HG02623 (cell line): ENCODE measurements around the gene FNDC11.

Experiments
- ATAC-seq: cut with Tn5 transposase; IDR thresholded peaks from one replicate; pipeline ENCODE4 v1.9.1; 2021; ENCODE audit warnings: moderate library complexity; ENCODE audit not compliant: unreplicated experiment

FNDC11 gene

GRCh38 chr20:63539092-63539430, 14.9 kb upstream of the FNDC11 start:
- ATAC-seq = no peak

- ATAC-seq = no peak
These were observed 14.3 kb upstream of the FNDC11 start for GRCh38 chr20:63539441-63540370.

DNA sequence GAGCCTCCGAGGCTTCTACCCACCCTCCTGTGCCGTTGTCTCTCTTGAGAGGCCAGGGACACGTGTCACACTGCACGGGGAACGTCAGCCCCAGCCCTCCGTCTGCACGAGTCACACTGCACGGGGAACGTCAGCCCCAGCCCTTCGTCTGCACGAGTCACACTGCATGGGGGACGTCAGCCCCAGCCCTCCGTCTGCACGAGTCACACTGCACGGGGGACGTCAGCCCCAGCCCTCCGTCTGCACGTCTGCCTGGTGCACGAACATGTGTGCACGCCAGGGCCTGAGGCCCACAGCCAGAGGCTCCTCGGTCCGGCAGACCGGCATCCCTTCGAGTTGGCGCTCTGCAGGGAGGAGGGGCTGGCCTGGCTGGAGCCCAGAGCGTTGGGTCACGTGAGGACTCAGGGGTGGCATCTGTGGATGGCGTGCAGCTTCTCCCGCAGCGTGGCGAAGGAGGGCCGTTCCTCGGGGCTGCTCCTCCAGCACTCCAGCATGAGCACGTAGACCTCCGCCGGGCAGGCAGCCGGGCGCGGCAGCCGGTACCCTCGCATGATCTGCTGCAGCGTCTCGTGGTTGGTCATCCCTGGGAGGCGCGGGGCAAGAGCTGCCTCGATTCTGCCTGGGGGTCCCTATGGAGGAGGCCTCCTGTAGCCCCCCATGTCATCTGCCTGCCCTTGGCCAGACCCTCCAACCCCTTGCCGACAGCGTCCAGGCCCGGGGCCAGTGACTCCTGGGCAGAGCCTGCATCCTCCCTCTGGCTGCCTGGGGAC, 13.4 kb upstream of the FNDC11 start:
- no peak for ATAC-seq

GRCh38 chr20:63541371-63541770, 12.6 kb upstream of the FNDC11 start:
- ATAC-seq = no peak

DNA sequence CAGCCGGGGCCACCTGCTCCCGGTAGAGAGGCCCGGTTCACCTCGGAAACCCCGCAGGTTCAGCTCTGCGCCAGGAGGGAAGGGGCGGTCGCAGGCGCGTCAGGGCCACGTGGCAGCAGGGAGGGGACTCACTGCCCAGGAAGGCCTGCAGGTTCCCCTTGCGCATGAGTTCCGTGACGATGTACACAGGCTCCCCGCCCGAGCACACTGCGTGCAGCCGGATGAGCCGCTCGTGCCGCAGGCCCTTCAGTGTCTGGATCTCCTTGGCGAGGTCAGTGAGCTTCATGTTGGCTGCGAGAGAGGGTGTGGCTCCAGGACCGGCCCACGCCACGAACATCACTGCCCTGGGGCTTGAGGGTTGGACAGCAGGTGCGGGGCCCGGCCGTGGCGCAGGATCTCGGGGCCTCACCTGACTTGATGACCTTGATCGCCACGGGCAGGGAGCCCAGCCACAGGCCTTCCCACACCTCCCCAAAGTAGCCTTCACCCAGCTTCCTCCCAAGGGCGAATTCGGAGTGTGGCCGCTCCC, 11.9 kb upstream of the FNDC11 start:
- no peak for ATAC-seq

- ATAC-seq = no peak
These were observed 11.3 kb upstream of the FNDC11 start for GRCh38 chr20:63542696-63543095.

GRCh38 chr20:63543131-63543530, 10.8 kb upstream of the FNDC11 start:
- no peak for ATAC-seq

DNA sequence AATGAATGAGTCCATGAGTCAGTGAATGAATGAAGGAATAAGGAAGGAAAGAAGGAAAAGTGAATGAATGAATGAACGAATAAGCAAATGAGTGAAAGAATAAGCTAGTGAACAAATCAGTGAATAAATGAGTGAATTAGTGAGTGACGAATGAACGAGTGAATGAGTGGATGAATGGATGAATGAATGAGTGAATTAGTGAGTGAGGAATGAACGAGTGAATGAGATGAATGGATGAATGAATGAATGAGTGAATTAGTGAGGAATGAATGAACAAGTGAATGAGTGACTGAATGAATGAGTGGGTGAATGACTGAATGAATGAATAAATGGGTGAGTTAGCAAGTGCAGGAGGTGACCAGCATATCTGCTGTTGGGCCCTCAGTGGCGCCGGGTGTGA, 10.2 kb upstream of the FNDC11 start:
- no peak for ATAC-seq

GRCh38 chr20:63544241-63544957, 9.6 kb upstream of the FNDC11 start:
- ATAC-seq = no peak

DNA sequence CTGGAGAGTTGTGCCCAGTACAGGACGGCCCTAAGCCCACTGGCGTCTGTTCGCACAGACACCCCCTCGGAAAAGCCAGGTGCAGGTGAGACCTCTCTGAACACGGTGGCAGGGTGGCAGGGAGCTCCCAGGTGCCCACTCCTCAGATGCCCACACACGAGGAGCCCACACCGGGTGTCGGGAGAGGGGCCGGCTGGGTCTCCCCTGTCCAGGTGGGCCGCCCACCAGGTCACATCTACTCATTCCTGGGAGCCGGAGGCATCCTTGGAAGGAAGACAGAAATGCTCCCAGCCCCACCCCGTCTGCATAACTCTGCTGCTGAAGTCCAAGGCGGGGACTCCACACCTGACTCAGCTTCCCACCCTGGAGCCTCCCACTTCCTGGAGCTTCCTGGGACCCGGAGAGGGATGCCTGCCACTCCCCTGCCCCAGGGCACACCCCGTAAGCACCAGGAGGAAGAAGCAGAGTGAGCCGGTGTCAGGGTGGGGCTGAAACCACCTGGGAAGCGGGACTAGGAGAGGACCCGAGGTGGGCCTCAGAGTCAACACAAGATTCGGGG, 8.9 kb upstream of the FNDC11 start:
- no peak for ATAC-seq

- ATAC-seq = no peak
These were observed 8.1 kb upstream of the FNDC11 start for GRCh38 chr20:63545814-63546213.

- no peak for ATAC-seq
These were observed 7.6 kb upstream of the FNDC11 start for GRCh38 chr20:63546256-63546955.

- no peak for ATAC-seq
These were observed 6.8 kb upstream of the FNDC11 start for GRCh38 chr20:63546956-63547724.

DNA sequence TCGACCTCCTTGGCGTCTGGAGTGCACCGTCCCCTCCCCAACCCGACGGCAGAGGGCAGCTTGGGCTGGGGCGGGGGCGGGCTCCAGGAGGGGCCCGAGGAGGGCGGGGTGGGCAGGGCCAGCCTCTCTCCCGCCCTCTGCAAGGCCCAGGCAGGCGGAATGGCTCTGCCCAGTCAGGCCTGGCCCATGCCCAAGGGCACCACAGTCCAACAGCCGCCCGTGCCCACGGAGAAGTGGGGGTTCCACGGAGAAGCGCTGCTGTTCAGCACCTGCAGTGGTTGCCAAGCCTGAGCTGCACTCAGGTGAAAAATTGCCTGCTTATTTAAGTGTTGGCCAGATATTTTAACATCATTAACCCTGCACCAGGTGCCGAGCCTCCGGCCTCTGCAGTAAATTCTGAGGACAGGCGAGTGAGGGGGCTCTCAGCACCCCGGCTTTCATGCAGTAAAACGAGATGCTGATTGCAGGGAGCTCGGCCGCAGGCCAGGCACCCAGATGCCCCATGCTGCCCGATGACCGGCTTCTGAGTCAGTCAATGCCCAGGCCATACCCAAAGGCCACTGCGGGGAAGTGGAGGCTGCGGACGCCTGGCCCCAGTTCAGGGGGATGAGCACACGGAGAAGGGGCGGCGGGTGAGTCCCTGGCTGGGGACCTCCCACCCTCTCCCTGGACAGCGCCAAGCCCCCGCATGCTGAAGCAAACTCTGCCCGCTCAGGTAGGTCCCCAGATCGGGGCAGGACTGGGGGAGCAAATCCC, 6.1 kb upstream of the FNDC11 start, which contains the start of gene SRMS:
Gene SRMS (minus strand): TSS at position 25 of the 756 bp plus-strand sequence. CDS start 286 bp downstream, outside the sequence.
- no peak for ATAC-seq

GRCh38 chr20:63548542-63548941, 5.4 kb upstream of the FNDC11 start:
- ATAC-seq = no peak

DNA sequence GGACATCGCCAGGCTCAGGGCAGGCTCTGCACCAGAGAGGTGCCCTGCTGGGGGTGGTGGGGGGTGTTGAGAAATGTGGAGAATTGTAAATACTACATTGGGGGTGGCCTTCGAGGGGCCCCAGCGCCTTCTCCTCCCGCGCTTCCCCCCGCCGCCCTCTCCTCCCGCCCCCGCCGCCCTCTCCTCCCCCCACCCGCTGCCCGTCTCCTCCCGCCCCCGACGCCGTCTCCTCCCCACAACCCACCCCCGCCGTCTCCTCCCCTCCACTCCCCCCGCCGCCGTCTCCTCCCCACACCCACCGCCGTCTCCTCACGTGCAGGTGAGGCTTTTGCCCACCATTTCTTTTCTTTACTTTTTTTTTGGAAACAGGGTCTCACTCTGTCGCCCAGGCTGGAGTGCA, 4.9 kb upstream of the FNDC11 start:
- ATAC-seq = no peak

DNA sequence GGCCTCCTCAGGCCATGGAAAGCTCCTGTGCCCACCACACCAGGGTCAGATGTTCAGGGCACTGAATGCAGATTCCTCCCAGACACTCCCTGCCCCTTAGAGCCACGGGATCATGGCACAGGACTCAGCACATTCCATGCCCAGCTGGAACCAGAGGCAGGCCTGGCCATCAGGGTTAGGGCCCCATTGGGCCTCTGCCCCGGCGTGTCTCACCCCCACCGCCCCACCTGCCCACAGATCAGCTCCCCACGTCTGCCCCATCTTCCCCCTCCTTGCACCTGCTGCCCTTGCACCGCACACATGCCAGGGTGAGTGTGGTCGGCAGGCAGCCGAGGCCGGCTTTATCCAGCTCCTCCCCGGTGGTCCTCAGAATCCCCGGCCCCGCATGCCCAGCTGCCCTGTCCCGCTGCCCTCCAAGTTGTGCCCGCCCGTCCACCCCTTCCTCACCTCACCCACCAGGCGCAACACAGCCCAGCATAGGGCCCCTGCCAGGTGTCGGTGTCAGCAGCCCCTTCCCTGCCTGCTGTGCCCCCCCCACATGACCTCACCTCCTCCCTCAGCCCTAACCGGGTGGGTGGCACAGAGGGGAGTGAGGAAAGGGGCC, 4.2 kb upstream of the FNDC11 start:
- no peak for ATAC-seq

DNA sequence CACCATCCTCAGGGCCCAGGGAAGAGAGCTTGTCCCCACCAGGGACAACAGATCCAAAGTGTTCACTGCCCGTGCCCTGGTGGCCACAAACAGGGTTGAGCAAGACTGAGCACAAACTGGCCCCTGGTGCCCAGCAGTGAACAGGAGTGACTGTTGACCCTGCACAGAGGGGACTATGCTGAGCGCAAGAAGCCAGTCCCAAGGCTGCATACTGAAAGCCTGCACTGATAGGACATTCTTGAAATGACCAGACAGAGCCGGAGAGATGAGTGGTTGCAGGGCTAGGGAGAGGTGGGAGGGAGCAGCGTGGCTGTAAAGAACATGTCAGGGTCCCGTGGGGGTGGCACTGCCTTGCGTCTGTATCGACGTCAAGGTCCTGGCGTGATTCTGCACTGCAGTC, 2.9 kb upstream of the FNDC11 start:
- no peak for ATAC-seq
